Fibroblast of pulmonary artery (primary cell): ENCODE data around the gene CD34.

ENCODE experiments used
- DNase-seq: peaks from one replicate; pipeline ENCODE4 v3.0.0-alpha.2; 2010; ENCODE audit warnings: low read depth
- H3K4me3 ChIP-seq: replicated peaks from 2 replicates; pipeline ENCODE4 v1.5.1; 2011; ENCODE audit warnings: low read depth, mild to moderate bottlenecking, control low read depth, low read length, moderate library complexity
- CTCF ChIP-seq: IDR thresholded peaks from 2 replicates; pipeline ENCODE4 v1.5.1; 2011; ENCODE audit warnings: mild to moderate bottlenecking, control low read depth, low read length, inconsistent platforms; ENCODE audit errors: missing control alignments

Gene CD34

GRCh38 chr1:207902566-207902965 is 8.4 kb downstream of the CD34 start:
- no peak overlapping the region for H3K4me3 ChIP-seq
- no peak for DNase-seq
- no peak for TF ChIP-seq CTCF

- no peak overlapping the region for H3K4me3 ChIP-seq
- no peak for TF ChIP-seq CTCF
- no peak for DNase-seq
Measured at GRCh38 chr1:207901041-207901653, 9.8 kb downstream of the CD34 start.

- no peak overlapping the region for H3K4me3 ChIP-seq
- TF ChIP-seq CTCF = no peak
- DNase-seq = no peak
Measured at GRCh38 chr1:207898836-207899235, 12.1 kb downstream of the CD34 start.

GRCh38 chr1:207898260-207898659 is 12.7 kb downstream of the CD34 start:
- DNase-seq = no peak
- no peak overlapping the region for H3K4me3 ChIP-seq
- no peak for TF ChIP-seq CTCF

GRCh38 chr1:207897188-207897587 is 13.7 kb downstream of the CD34 start:
- DNase-seq = peak; percentile 52
- peak; percentile 33 for TF ChIP-seq CTCF

GRCh38 chr1:207896547-207896946 is 14.4 kb downstream of the CD34 start:
- DNase-seq = no peak
- TF ChIP-seq CTCF = no peak
- H3K4me3 ChIP-seq = no peak overlapping the region

More at GRCh38 chr1:207897188-207897587, 13.7 kb downstream of the CD34 start:
- H3K4me3 ChIP-seq = no peak overlapping the region

- no peak for DNase-seq
- no peak for TF ChIP-seq CTCF
- no peak overlapping the region for H3K4me3 ChIP-seq
Measured at GRCh38 chr1:207894704-207895103, 16.2 kb downstream of the CD34 start.
